GM12878 (cell line): Measurements from ENCODE around the gene ZBTB42.

Source experiments
- BRCA1 ChIP-seq: IDR thresholded peaks from 2 replicates; pipeline ENCODE4 v1.6.1; 2011; ENCODE audit warnings: low read depth, low read length, improper control_type of control experiment
- CTCF ChIP-seq, 3 experiments: IDR thresholded peaks in 2 of 3; conservative IDR thresholded peaks in 1 of 3; 2 replicates each; pipeline ENCODE4 v1.5.1; 2011; ENCODE audit warnings: low read depth in 3 of 3, low read length in 3 of 3, mild to moderate bottlenecking in 3 of 3, control low read depth in 2 of 3, moderate library complexity in 2 of 3, inconsistent platforms in 1 of 3, mixed read lengths in 1 of 3; ENCODE audit not compliant: control insufficient read depth in 2 of 3, insufficient read depth in 1 of 3; ENCODE audit errors: extremely low read depth in 1 of 3
- POLR2AphosphoS5 ChIP-seq: IDR thresholded peaks from 2 replicates; pipeline ENCODE4 v1.6.1; 2011; ENCODE audit warnings: mild to moderate bottlenecking, low read length, inconsistent platforms
- RAD21 ChIP-seq: IDR thresholded peaks from 2 replicates; pipeline ENCODE4 v1.6.1; 2011; ENCODE audit warnings: mild to moderate bottlenecking, low read depth, low read length, moderate library complexity; ENCODE audit not compliant: insufficient read depth
- ZBTB11 ChIP-seq: fragments of 450-650 bp; formaldehyde crosslinking; IDR thresholded peaks from 2 replicates; pipeline ENCODE4 v1.5.0; 2022; ENCODE audit warnings: mild to moderate bottlenecking, missing genetic modification characterization

- TF ChIP-seq ZBTB11 (CRISPR knock-in tag) (no peak), CTCF (IDR thresholded peaks at IDR 0.05 in 2 of 3, conservative IDR thresholded peaks at IDR 0.05 in 1 of 3; ENCODE audit: control insufficient read depth in 2 of 3, extremely low read depth in 1 of 3, insufficient read depth in 1 of 3, low read depth in 3 of 3, low read length in 3 of 3) (no peak), RAD21 (no peak), POLR2AphosphoS5 (no peak), BRCA1 (no peak)
These were observed 31.4 kb upstream of the ZBTB42 start for GRCh38 chr14:104769324-104770071.
